GM13977 (cell line): ENCODE measurements around the gene RARG.

Experiments
- DNase-seq: peaks from one replicate; pipeline ENCODE4 v3.0.0; 2012; ENCODE audit warnings: low spot score
- in situ Hi-C: fragments of 300-500 bp; cut with MboI; formaldehyde crosslinking; loops from one replicate; pipeline ENCODE4 v1.12.0; 2022; ENCODE audit warnings: low sequenced_read_pairs, low pct_unique_long_range_greater_than_20kb, mixed read lengths, inconsistent platforms; ENCODE audit not compliant: unreplicated experiment
- TF ChIP-seq, protein P1 (sequence below): IDR thresholded peaks from 2 replicates; pipeline ENCODE4 v1.5.1; 2012; ENCODE audit warnings: mild to moderate bottlenecking, control low read depth; ENCODE audit not compliant: insufficient read depth; ENCODE audit errors: extremely low read depth, missing control alignments

The RARG gene

GRCh38 chr12:53268630-53269562 lies 36.9 kb upstream of the RARG start:
- TF ChIP-seq, protein P1, sequence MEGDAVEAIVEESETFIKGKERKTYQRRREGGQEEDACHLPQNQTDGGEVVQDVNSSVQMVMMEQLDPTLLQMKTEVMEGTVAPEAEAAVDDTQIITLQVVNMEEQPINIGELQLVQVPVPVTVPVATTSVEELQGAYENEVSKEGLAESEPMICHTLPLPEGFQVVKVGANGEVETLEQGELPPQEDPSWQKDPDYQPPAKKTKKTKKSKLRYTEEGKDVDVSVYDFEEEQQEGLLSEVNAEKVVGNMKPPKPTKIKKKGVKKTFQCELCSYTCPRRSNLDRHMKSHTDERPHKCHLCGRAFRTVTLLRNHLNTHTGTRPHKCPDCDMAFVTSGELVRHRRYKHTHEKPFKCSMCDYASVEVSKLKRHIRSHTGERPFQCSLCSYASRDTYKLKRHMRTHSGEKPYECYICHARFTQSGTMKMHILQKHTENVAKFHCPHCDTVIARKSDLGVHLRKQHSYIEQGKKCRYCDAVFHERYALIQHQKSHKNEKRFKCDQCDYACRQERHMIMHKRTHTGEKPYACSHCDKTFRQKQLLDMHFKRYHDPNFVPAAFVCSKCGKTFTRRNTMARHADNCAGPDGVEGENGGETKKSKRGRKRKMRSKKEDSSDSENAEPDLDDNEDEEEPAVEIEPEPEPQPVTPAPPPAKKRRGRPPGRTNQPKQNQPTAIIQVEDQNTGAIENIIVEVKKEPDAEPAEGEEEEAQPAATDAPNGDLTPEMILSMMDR, result no peak
- DNase-seq, result no peak
- in situ Hi-C loops, result no loop called here

GRCh38 chr12:53267999-53268629 lies 36.1 kb upstream of the RARG start, which contains the start of gene ESPL1:
Gene ESPL1 (plus strand): TSS chr12:53268299. CDS start chr12:53268767, 468 bp downstream.
- in situ Hi-C loops, result no loop called here
- TF ChIP-seq, protein P1, result peak; percentile 47
- DNase-seq, result peak; percentile 92

DNA sequence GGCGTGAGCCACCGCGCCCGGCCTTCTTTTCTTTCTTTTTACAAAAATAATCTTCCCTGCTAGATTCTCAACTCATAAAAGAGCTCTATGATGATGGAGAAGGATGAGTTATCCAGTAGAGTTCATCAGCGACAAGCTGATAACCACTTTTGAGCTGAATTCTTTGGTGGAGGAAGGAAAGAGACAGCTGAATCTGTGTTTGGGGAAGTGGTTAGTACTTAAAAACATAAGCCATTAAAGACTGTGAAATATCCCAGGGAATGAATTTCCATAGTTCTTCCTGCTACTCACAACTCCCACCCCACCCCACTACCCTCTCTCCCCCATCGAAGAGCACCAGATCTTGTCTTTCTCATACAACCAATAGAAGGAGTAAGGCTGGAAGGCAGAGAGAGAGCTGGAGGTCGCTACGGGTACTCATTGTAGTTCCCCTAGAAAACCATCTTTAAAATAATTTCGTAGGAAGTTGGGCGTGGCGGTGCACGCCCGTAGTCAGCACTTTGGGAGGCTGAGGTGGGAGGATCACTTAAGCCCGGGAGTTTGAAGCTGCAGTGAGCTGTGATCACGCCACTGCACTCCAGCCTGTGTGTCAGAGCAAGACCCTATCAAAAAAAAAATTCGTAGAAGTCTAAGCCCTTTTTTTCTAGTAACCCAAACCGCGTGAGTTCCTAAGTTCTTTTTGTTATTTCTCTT lies 35.4 kb upstream of the RARG start:
- no peak for DNase-seq
- in situ Hi-C loops, result no loop called here
- TF ChIP-seq, protein P1, result no peak

DNA sequence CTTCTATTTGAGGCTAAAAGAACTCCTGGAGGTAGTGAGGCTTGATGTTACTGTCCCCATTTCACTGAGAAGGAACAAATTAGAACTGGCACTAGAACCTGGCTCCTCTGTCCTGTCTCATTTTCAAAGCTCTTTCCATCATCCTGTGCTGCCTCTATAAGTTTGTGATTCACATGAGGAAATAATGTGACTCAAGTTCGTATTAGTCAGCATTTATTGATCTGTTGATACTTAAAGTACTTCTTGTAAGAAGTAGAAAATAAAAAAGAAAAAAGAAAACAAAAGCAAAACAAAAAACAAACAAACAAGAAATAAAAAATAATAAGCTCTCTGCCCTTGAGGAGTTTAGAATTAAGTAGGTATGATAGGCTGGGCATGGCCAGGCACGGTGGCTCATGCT lies 33.8 kb upstream of the RARG start:
- no peak for DNase-seq
- in situ Hi-C loops, result no loop called here
- TF ChIP-seq, protein P1, result no peak

DNA sequence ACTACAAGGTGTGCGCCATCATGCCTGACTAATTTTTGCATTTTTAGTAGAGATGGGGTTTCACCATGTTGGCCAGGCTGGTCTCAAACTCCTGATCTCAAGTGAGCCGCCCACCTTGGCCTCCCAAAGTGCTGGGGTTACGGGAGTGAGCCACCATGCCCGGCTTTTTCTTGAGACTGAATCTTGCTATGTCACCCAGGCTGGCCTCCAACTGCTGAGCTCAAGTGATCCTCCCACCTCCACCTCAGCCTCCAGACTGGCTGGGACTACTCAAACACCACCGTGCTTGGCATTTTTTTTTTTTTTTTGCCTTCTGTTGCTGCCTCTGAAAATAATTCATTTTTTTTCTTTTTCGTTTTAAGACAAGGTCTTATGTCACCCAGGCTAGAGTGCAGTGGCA lies 27.9 kb upstream of the RARG start:
- no peak for DNase-seq
- TF ChIP-seq, protein P1, result no peak
- in situ Hi-C loops, result no loop called here
